ENCODE results near the gene PSMB7. TPM values are rescaled to one million over a fixed set of nuclear protein-coding genes. Genes with fewer than 3 reads are reported as not detected.

Gene PSMB7
- total and polyA plus RNA-seq, 4 donors: 86.1 to 194 (median 149) TPM

DNA sequence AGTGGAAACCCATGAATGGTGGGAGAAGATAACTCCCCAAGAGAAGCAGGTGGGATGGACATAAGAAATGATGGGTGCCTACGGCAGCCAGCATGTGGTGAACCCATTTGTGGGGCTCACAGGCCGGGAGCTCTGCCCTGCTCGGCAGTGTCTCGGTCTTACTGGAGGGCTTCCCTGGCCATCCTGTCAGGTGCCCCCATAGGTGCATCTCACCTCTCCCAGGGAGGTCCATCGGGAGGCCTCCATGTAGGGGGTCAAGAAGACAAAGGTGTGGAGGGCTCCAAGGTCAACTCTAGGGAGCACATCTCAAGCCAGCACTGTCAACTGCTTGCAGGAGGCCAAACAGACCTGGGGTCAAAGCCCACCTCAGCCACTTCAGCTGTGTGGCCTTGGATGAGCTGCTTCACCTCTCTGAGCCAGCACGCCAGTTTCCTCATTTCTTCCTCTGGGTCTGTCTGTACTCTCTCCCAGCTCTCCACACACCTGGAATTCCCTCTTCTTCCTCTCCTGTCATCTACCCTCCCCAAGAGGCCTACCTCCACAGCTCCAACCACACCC lies 24.5 kb upstream of the PSMB7 start:
- WGBS, 2 donors: 91 to 95% methylated on average over 6 of the region's 6 CpGs
- TF ChIP-seq CTCF (IDR thresholded peaks at IDR 0.05; ENCODE audit: control extremely low read depth, extremely low read depth): no peak
- H3K4me3 ChIP-seq: no peak overlapping the region
- H3K9me3 ChIP-seq (ENCODE audit: control insufficient read depth in 4 of 4, insufficient read depth in 3 of 4, low read length in 3 of 4): peaks cover 0 to 8% (median 0%) of the 10 kb centered on the region in 4 donors
- H3K4me1 ChIP-seq (ENCODE audit: control insufficient read depth in 5 of 5, insufficient read depth in 5 of 5, low read length in 5 of 5): no peaks in the 10 kb centered on the region
- no peak overlapping the region for H3K9ac ChIP-seq (ENCODE audit: insufficient read depth in 1 of 2, low read length in 2 of 2)
- DNase-seq: no peak
- no peak overlapping the region for H3K27ac ChIP-seq (ENCODE audit: low read depth in 1 of 2, low read length in 1 of 2)
- H3K36me3 ChIP-seq (ENCODE audit: control insufficient read depth in 4 of 4, insufficient read depth in 4 of 4, low read length in 4 of 4): no peaks in the 10 kb centered on the region
- H3K27me3 ChIP-seq (ENCODE audit: control insufficient read depth in 3 of 3, insufficient read depth in 3 of 3, low read length in 2 of 3): no peaks in the 10 kb centered on the region
- ATAC-seq (ENCODE audit: insufficient read depth, low FRiP score): no peak

GRCh38 chr9:124439086-124439485 lies 23.8 kb upstream of the PSMB7 start:
- no peak for DNase-seq
- WGBS, 2 donors: 82 to 95% methylated on average over 1 of the region's 1 CpG
- no peak for TF ChIP-seq CTCF (IDR thresholded peaks at IDR 0.05; ENCODE audit: control extremely low read depth, extremely low read depth)
- Histone ChIP-seq H3K4me3 (no peak overlapping the region), H3K27ac (ENCODE audit: low read depth in 1 of 2, low read length in 1 of 2) (no peak overlapping the region), H3K4me1 (ENCODE audit: control insufficient read depth in 5 of 5, insufficient read depth in 5 of 5, low read length in 5 of 5) (no peaks in the 10 kb centered on the region), H3K9ac (ENCODE audit: insufficient read depth in 1 of 2, low read length in 2 of 2) (no peak overlapping the region), H3K27me3 (ENCODE audit: control insufficient read depth in 3 of 3, insufficient read depth in 3 of 3, low read length in 2 of 3) (no peaks in the 10 kb centered on the region), H3K36me3 (ENCODE audit: control insufficient read depth in 4 of 4, insufficient read depth in 4 of 4, low read length in 4 of 4) (no peaks in the 10 kb centered on the region), H3K9me3 (ENCODE audit: control insufficient read depth in 4 of 4, insufficient read depth in 3 of 4, low read length in 3 of 4) (peaks cover 0 to 8% (median 0%) of the 10 kb centered on the region in 4 donors)
- ATAC-seq (ENCODE audit: insufficient read depth, low FRiP score): no peak

GRCh38 chr9:124438091-124438490 lies 22.8 kb upstream of the PSMB7 start:
- Histone ChIP-seq H3K9me3 (ENCODE audit: control insufficient read depth in 4 of 4, insufficient read depth in 3 of 4, low read length in 3 of 4) (peaks cover 0 to 8% (median 0%) of the 10 kb centered on the region in 4 donors), H3K27ac (ENCODE audit: low read depth in 1 of 2, low read length in 1 of 2) (no peak overlapping the region), H3K9ac (ENCODE audit: insufficient read depth in 1 of 2, low read length in 2 of 2) (no peak overlapping the region), H3K36me3 (ENCODE audit: control insufficient read depth in 4 of 4, insufficient read depth in 4 of 4, low read length in 4 of 4) (no peaks in the 10 kb centered on the region), H3K4me3 (no peak overlapping the region), H3K4me1 (ENCODE audit: control insufficient read depth in 5 of 5, insufficient read depth in 5 of 5, low read length in 5 of 5) (no peaks in the 10 kb centered on the region), H3K27me3 (ENCODE audit: control insufficient read depth in 3 of 3, insufficient read depth in 3 of 3, low read length in 2 of 3) (no peaks in the 10 kb centered on the region)
- TF ChIP-seq CTCF (IDR thresholded peaks at IDR 0.05; ENCODE audit: control extremely low read depth, extremely low read depth): no peak
- WGBS, 2 donors: 87 to 92% methylated on average over 9 of the region's 9 CpGs
- ATAC-seq (ENCODE audit: insufficient read depth, low FRiP score): no peak
- DNase-seq: no peak

GRCh38 chr9:124437086-124437485 lies 21.8 kb upstream of the PSMB7 start:
- 91 to 96% methylated on average over 3 of the region's 3 CpGs for WGBS, 2 donors
- Histone ChIP-seq H3K9me3 (ENCODE audit: control insufficient read depth in 4 of 4, insufficient read depth in 3 of 4, low read length in 3 of 4) (peaks cover 0 to 8% (median 0%) of the 10 kb centered on the region in 4 donors), H3K27me3 (ENCODE audit: control insufficient read depth in 3 of 3, insufficient read depth in 3 of 3, low read length in 2 of 3) (no peaks in the 10 kb centered on the region), H3K4me3 (no peak overlapping the region), H3K36me3 (ENCODE audit: control insufficient read depth in 4 of 4, insufficient read depth in 4 of 4, low read length in 4 of 4) (no peaks in the 10 kb centered on the region), H3K27ac (ENCODE audit: low read depth in 1 of 2, low read length in 1 of 2) (no peak overlapping the region), H3K4me1 (ENCODE audit: control insufficient read depth in 5 of 5, insufficient read depth in 5 of 5, low read length in 5 of 5) (no peaks in the 10 kb centered on the region), H3K9ac (ENCODE audit: insufficient read depth in 1 of 2, low read length in 2 of 2) (no peak overlapping the region)
- ATAC-seq (ENCODE audit: insufficient read depth, low FRiP score) (no peak), DNase-seq (no peak)
- TF ChIP-seq CTCF (IDR thresholded peaks at IDR 0.05; ENCODE audit: control extremely low read depth, extremely low read depth): no peak

Measured in lung (tissue), 12 donors.